ENCODE results near the gene DENND2A.
"Not testable (repeated sequence)": the region's sequence is repeated elsewhere in the genome, so short reads cannot be mapped to it uniquely, and the experiment has no call there.

DENND2A gene, protein sequence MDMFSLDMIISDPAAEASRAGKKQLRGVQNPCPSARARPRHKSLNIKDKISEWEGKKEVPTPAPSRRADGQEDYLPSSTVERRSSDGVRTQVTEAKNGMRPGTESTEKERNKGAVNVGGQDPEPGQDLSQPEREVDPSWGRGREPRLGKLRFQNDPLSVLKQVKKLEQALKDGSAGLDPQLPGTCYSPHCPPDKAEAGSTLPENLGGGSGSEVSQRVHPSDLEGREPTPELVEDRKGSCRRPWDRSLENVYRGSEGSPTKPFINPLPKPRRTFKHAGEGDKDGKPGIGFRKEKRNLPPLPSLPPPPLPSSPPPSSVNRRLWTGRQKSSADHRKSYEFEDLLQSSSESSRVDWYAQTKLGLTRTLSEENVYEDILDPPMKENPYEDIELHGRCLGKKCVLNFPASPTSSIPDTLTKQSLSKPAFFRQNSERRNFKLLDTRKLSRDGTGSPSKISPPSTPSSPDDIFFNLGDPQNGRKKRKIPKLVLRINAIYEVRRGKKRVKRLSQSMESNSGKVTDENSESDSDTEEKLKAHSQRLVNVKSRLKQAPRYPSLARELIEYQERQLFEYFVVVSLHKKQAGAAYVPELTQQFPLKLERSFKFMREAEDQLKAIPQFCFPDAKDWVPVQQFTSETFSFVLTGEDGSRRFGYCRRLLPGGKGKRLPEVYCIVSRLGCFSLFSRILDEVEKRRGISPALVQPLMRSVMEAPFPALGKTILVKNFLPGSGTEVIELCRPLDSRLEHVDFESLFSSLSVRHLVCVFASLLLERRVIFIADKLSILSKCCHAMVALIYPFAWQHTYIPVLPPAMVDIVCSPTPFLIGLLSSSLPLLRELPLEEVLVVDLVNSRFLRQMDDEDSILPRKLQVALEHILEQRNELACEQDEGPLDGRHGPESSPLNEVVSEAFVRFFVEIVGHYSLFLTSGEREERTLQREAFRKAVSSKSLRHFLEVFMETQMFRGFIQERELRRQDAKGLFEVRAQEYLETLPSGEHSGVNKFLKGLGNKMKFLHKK

GRCh38 chr7:140640727-140641523, at the start of gene DENND2A:
Gene DENND2A, minus strand, starts transcription at chr7:140640813. Its CDS starts 38,416 bp downstream, at chr7:140602397.
- peak; percentile 89 for DNase-seq

- DNase-seq: no peak
These were observed 48.9 kb upstream of the DENND2A start for GRCh38 chr7:140689199-140690152.

DNA sequence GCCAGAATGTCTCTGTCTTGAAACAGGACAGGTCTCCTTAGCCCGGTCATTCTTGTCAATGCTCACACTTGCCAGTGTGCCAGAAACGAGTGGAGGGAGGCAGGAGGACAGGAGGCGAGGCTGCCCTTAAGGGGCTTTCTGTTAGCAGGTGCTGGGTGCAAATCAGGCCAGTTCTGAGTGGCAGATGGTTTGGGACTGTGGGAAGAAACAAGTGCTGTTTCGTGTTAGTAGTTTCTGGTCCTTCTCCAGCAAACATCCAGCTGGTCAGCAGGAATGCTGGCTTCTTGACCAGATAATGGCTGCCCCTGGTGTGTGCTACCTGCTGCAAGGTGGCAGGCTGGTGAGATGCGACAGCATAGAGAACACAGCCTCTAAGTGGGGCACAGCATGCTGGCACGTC, 47.7 kb upstream of the DENND2A start:
- no peak for DNase-seq

DNA sequence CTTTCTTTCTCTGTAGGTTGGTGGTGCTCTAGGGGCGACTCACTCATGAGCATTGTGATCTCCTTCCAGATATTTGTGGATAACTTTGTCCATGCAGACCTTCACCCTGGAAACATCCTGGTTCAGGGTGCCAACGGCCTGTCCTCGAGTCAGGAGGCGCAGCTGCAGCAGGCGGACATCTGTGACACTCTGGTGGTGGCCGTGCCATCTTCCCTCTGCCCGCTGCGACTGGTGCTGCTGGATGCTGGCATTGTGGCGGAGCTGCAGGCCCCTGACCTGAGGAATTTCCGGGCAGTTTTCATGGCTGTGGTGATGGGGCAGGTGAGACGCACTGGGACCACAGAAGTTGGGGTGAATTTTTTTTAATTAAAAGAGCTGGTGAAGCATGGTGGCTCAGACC, 46.3 kb upstream of the DENND2A start:
- no peak for DNase-seq

- no peak for DNase-seq
These were observed 44.9 kb upstream of the DENND2A start for GRCh38 chr7:140685407-140686087.

DNA sequence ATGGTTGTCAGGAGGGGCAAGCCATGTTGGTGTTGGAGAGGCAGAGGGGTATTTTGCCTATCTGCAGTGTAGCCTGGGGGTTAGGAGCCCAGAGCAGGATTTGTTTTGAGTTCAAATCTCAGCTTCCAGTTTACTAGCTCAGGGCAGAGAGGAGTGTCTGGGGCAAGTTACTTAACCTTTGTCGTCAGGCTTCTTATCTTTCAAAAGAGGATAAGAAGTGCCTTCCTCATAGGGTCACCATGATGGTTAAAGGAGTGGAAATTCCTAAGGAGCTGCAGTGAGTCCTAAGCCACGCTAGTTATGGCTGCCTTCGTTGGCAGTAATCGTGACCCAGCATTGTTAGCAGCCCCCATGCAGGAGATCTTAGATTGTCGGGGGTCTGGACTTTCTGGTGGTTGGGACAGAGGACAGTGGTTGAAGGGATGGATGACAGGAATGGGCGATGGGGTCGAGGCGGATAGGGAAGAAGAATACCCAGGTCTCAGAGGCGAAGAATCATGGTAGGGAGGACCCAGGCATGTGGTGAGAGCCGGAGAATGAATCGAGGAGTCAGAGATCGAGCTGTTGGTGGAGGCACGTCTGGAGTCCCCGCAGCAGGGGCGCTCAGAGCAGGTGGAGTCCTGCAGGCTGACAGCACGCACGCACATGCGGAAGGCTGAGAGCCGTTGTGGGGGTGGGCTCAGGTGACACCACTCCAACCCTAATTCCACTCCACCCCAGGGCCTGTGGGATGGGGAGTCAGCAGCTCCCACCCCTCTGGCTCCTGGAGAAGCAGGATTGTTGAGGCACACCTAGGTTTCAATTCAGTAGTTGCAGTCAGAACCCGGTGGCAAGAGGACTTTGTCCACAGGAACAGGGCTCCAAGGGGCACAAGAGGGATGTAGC, 43.7 kb upstream of the DENND2A start:
- DNase-seq: no peak

GRCh38 chr7:140683657-140684056, 43.0 kb upstream of the DENND2A start:
- DNase-seq: no peak

DNA sequence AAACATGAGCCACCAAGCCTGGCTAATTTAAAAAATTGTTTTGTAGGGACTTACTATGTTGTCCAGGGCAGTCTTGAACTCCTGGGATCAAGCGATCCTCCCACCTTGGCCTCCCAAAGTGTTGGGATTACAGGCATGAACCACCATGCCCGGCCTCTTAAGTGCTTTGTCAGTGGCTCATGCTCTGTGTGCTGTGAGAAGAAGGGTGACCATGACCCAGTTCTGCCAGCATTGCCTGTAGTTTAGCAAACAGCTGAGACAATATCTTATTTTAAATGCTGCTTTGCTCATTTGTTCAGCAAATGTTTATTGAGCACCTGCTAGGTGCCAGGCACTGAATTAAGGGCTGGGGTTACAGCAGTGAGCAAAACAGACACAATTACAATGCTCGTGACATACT, 41.2 kb upstream of the DENND2A start:
- no peak for DNase-seq

DNA sequence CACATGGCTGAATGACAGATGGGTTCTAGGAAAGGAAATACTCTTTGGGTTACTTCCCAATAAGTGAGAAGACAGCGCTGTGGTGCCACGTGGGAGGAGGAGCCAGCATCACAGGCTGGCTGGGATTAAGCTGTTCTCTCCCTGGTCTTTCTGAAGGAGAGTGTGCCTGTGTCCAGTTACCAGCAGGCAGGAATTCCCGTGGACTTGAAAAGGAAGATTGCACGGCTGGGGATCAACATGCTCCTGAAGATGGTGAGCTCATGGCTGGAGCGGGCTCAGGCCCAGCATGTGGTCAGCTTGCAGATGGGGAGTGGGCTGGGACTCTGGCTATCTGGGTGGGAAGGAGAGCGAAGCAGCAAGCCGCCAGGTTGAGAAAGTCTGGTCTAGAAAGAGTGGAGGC, 40.3 kb upstream of the DENND2A start:
- DNase-seq: no peak

GRCh38 chr7:140679186-140679585, 38.6 kb upstream of the DENND2A start:
- no peak for DNase-seq

- DNase-seq: no peak
These were observed 38.2 kb upstream of the DENND2A start for GRCh38 chr7:140678816-140679130.

- no peak for DNase-seq
These were observed 37.6 kb upstream of the DENND2A start for GRCh38 chr7:140678081-140678815.

DNA sequence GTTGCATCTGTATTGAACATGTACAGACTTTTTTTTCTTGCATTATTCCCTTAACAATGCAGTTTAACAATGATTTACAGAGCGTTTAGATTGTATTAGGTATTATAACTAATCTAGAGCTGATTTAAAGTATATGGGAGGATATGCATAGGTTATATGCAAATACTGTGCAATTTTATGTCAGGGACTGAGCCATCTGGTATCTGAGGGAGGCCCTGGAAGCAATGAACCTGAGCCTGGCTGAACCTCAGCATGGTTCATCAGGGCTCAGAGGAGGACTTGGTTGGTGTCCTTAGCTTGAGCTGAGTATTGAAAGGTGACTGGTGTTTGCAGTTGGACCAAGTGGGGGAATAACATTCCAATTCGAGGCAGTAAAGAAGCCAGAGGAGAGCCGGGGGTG, 36.9 kb upstream of the DENND2A start:
- no peak for DNase-seq

- not testable (repeated sequence) for DNase-seq
These were observed 36.3 kb upstream of the DENND2A start for GRCh38 chr7:140676956-140677355.

GRCh38 chr7:140676306-140676705, 35.7 kb upstream of the DENND2A start:
- no peak for DNase-seq

GRCh38 chr7:140675726-140676125, 35.1 kb upstream of the DENND2A start:
- no peak for DNase-seq

DNA sequence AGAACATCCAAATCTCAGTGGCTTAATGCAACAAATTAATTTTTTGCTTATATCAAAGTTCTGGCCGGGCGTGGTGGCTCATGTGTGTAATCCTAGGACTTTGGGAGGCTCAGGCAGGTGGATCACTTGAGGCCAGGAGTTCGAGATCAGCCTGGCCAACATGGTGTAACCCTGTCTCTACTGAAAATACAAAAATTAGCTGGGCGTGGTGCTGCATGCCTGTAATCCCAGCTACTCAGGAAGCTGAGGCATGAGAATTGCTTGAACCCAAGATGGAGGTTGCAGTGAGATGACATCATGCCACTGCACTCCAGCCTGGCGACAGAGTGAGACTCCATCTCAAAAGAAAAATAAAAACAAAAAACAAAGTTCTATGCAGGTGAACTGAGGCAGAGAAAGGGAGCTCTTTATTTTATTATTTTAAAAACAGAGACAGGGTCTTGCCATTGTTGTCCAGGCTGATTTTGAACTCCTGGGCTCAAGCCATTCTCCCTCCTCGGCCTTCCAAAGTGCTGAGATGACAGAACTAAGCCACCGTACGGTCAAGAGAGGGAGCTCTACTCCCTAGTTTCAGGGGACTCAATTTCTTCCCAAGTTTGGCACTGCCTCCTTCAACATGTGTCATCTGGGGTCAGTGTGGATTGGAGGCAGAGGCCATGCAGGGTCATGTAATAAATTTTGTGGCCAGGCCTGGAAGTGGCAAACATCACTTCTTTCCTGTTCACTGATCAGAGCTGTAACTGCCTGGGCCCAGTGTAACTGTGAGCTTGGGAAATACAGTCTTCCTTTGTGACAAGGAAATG, 34.5 kb upstream of the DENND2A start:
- DNase-seq: peak; percentile 54

DNA sequence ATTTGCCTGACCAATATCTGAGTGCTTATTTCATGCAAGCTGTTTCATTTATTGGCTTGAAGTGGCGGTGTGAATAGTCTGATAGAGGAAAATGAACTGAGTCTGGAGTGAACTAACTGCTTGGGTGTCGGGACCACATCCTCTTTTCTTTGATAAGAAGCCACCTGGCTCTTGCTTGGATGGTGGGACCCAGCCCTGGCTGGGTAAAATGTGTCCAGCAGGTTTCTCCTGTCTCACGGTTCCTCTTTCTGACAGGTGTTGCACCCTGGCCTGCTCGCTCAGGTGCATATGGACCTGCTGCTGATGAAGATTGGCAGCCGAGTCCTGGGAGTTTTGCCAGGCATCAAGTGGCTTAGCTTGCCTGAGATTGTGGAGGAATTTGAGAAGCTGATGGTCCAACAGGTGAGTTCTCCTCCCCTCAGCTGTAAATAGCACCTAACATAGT, 33.8 kb upstream of the DENND2A start:
- DNase-seq: peak; percentile 74

Data from DMS53 (cell line).